Stimulated activated CD4-positive, alpha-beta T cell treated with anti-CD3 and anti-CD28 coated beads, Interleukin-2, amount 100 ng/mL, for 24 hours (primary cell): ENCODE data around the gene CA4.
"Not testable (repeated sequence)": the region's sequence is repeated elsewhere in the genome, so short reads cannot be mapped to it uniquely, and the experiment has no call there.

Experiments
- DNase-seq, 2 donors: peaks; one replicate each; pipeline ENCODE4 v3.0.0-alpha.2; 2020

The CA4 gene

DNA sequence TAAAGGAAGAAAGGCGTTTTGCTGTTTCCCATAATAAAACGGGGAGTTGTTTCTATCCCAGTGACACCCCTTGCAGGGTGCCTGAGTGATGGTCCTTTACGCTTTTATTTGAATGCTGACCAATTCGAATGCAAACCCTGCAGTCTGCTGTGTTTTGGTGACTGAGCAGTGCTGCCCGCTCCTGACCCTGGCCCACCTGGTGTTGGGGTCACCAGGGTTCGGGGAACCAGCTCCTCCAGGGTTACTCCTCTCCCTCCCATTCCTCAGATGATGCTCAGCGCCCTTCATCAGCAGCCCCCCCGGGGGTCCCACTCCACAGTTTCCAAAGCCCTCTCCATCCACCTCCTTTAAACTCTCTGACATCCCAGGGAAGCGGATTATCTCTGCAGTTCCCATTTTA is 6.0 kb downstream of the CA4 start:
- no peak for DNase-seq

DNA sequence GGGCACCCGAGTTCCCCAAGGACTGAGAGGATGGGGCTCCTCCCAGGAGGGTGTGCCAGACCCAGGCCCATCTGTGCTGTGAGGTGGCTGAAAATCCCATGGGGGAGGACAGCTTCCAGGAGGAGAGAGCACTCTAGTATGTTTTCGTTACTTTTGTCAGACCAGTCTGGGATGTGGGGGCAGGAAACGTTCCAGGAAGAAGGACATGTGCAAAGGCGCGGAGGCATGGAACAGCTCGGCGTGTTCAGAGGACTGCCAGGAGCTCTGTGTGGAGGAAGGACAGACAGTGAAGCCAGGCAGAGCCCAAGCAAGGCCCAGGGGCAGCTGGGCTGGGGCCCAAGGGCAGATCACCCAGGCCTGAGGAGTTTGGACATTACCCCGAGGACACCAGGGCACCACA is 7.0 kb downstream of the CA4 start:
- DNase-seq: no peak

DNA sequence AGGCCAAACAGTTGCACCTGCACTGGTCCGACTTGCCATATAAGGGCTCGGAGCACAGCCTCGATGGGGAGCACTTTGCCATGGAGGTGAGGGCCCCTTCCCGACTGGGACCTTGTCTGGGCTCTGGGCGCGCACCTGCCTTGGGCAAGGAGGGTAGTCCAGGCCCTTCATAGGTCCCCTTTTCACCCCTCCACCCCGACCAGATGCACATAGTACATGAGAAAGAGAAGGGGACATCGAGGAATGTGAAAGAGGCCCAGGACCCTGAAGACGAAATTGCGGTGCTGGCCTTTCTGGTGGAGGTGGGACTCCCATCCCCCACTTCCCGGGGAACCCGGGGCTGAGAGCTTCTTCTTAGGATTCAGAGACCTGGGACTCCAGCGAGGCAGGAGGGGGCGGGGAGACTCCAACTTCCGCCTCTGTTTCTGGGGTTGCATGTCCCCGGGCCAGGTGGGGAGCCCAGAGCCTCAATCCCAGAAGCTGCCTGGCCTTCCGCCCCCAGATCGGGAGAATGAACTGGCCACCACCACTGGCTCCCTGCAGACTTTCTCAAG is 7.8 kb downstream of the CA4 start:
- DNase-seq: no peak

DNA sequence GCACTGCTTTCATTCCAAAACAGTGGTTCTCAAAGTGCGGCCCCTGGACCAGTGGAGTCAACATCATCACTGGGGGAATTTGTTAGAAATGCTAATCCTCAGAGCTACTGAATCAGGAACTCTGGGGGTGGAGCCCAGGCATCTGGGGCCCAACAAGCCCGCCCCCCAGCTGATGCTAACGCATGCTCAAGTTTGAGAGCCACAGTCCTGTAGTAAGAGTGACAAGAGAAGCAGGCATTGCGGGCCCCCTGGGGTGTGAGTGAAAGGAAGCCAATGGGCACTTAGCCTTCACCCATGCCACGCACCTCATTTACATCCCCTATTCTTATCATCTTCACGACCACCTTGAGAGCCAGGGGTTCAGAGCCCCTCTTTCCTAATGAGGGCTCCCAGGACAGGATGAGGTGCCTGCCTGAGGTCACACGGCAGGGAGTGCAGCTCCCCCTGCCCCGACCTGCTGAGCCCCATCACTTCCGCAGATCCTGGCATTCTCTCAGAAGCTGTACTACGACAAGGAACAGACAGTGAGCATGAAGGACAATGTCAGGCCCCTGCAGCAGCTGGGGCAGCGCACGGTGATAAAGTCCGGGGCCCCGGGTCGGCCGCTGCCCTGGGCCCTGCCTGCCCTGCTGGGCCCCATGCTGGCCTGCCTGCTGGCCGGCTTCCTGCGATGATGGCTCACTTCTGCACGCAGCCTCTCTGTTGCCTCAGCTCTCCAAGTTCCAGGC is 9.1 kb downstream of the CA4 start:
- DNase-seq: no peak

DNA sequence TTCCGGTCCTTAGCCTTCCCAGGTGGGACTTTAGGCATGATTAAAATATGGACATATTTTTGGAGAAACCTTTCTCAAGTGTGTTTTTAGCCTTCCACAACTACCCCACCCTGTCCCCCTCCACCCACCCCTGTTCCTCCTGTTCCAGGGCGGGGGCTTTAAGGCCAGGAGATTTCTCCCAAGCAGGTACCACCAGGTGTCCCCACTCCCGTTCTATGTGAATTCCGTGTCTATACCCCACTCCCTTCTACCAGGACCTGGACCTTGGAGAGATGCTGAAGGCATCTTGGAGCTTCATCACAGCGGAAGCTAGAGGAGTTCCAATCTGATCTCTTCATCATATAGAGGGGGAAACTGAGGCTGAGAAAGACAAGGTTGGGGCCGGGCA is 9.7 kb downstream of the CA4 start:
- no peak for DNase-seq

DNA sequence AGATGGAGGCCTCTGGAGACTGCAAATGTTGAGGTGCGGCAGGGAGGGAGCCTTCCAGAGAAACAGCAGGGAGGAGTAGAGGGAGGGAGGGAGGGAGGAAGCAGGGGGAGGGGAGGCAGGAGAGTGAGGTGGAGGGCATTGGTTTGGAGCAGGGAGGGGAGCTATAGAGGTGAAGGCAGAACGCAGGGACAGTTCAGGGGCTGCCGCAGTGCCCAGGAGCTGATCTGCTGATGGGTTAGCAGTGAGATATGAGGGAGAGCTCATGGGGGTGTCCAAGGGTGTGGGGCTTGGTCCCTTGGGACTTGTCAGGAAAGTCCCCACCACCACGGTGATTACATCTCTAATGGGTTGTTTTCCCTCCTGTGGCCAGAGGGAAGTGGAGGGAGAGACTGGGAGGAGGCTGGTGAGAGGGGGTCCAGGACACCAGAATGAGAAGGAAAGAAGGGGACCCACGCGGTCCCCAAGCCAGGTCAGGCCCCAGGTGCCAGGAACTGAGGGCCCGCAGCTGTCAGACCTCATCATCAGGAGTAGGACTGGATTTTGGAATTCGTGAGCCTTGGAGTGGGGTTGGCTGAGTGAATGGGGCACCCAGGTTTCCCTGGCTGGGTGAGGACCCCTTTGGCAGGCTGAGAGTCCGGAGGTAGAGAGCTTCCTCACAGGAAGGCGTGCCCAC is 11.2 kb downstream of the CA4 start:
- no peak for DNase-seq

DNA sequence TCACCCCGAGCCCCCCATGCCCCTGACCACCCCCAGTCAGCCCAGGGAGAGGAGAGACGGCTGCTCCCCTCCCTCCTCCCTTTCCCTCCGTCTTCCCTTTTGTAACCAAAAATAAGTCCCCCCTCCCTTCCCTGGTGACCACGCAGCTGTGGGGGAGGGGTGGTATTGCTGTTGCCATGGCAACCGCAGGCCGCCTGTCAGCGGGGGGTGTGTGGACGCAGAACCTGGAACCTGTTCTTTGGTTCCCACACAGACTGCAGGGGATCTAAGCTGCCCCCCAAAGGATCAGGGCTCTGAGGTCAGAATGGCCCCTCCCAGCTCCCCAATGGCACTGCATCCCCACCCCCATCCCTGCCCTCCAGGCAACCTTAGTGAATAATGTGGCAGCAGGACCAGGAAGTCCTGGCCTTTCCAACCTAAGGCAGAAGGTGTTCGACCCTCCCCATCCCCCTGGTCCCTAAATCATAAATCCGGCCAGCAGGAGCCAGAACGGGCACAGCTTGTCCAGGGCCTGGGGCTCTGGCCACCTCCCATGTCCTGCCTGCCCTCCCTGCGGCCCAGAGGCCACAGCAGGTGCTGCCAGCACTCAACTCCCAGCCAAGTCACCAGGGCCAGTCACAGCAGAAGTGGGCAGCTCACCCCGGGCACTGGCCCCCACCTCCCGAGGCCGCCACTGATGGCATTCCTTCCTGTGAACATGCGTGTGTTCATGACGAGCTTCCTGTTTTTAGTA is 12.0 kb downstream of the CA4 start:
- no peak for DNase-seq

DNA sequence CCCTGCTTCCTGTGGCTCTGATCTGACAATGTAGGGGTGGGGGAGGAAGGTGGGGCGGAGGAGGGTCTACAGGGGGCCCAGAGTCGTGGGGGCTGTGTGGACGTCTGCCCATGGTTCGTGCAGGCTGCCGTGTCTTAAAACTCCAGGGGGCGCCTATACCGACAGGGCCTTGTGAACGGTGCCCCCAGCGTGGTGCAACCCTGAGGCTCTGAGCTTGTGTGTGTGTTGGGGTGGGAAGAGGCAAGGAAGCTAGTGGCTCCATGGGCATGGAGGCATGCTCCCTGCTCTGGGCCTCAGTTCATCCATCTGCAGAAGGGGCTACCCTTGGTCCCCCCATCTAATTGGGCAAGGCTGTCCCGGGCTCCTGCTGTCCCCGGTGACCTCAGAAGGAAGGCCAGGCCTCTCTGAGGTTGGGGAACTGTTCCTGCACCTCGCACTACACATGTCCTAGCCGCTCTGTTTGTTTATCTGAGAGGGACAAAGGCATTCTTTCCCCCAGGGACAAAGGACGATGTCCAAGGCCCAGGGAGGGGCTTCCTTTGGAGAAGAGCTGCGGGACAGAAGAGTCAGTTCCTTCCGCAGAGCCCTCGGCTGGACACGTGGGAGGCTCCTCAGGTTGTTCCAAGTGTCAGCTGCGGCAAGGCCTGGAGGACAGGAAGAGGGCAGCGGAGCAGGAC is 13.5 kb downstream of the CA4 start:
- no peak for DNase-seq

DNA sequence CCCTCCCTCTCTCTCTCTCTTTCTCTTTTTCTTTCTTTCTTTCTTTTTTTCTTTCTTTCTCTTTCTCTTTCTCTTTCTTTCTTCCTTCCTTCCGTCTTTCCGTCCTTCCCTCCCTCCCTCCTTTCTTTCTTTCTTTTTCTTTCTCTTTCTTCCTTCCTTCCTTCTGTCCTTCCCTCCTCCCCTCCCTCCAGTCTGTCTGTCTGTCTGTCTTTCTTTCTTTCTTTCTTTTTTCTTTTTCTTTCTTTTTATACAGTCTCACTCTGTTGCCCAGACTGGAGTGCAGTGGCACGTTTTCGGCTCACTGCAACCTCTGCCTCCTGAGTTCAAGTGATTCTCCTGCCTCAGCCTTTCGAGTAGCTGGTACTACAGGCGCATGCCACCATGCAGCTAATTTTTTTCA is 14.4 kb downstream of the CA4 start:
- DNase-seq: no peak

DNA sequence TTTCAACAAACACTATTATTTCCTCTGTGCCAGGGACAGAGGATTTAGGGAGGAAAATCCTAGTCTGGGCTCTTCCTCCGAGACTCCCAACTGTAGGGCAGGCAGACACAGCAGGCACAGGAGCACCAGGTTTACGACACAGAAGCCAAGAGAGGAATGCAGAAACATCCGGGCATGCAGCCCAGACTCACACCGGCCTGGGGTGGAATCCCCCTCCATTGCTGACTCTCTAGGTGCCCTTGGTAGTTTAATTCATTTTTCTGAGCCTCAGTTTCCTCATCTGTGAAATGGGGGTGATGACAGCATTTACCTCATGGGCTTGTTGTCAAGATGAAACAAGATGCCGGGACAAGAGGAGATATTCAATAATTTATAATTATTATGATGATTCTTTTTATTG is 14.9 kb downstream of the CA4 start:
- DNase-seq: no peak

DNA sequence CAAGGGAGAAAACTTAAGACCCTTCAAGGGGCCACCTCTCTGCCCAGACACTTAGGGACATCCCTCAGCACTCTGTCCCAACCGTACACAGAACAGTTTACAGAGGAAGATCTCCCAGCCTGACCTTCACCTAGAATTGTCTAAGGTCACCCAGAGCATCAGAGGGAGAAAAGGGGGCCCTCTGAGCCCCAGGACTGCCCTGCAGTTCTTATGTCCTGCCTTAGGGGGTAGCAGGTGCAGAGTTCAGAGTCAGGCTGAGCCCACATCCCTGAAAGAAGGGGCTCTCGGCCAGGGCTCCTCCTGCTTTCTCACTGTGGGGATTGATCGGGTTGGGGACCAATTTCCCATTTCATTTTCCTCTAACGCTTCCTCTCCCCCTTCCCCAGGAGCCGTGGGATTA is 15.4 kb downstream of the CA4 start:
- DNase-seq: no peak

DNA sequence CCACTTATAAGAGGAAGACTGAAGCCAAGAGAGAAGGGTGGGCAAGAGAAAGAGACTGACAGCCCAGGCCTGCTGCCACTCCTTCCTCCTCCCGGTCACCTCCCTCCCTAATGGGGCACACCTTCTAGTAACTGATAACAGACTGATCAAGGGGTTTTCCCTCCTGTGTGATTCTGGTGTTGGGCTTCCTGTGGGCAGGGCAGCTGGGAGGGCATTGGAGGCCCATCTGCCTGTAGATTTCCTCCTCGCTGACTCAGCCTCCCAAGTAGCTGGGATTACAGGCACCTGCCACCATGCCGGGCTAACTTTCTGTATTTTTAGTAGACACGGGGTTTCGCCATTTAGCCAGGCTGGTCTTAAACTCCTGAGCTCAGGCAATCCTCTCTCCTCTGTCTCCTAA is 16.2 kb downstream of the CA4 start:
- peak in 1 of 2 donors; percentile 39 for DNase-seq

DNA sequence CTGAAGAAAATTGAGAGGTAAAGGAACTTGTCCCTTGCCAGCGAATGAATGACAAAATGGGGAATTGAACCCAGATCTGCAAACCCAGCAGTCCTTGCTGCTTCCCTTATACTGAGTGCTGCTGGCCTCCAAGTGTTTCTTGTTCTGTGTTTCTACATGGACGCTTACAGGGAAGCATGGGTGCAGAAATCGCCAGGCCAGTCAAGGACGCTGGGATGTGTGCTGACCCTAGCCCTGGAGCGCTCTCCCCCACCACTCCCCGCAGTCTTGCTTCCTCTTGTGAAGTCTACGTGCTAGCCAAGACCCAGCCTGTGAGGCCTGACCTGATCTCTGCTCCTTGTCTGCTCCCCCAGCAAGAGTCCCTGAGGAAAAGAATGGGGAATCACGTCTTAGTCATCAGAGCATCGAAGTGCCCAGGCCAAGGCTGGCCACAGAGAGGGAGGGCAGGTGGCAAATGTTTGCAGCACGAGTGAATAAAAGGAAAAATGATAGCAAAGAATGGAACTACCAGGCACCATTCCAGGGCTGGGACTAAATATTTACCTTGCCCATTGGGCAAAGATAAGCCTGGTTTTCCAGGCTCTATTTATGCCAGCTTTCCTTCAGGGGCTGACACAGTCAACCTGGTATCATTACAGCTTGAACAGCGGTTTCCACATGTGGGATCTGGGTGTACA is 17.4 kb downstream of the CA4 start:
- no peak for DNase-seq

DNA sequence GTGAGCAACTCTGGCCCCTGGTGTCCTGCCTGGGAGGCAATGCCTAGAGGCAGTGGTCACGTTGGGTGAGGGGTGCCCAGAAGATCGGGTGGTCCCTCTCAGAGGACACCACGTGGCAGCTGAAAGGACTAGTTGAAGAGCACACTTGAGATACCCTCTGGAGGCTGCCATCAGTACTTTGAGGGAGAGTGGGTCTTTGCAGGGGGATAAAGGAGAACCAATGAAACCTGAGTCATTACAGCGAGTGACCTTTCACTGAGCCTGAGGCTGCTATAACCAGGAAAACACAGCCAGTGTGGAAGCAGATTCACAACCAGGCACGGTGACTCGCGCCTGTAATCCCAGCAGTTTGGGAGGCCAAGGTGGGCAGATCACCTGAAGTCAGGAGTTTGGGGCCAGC is 18.9 kb downstream of the CA4 start:
- no peak for DNase-seq

DNA sequence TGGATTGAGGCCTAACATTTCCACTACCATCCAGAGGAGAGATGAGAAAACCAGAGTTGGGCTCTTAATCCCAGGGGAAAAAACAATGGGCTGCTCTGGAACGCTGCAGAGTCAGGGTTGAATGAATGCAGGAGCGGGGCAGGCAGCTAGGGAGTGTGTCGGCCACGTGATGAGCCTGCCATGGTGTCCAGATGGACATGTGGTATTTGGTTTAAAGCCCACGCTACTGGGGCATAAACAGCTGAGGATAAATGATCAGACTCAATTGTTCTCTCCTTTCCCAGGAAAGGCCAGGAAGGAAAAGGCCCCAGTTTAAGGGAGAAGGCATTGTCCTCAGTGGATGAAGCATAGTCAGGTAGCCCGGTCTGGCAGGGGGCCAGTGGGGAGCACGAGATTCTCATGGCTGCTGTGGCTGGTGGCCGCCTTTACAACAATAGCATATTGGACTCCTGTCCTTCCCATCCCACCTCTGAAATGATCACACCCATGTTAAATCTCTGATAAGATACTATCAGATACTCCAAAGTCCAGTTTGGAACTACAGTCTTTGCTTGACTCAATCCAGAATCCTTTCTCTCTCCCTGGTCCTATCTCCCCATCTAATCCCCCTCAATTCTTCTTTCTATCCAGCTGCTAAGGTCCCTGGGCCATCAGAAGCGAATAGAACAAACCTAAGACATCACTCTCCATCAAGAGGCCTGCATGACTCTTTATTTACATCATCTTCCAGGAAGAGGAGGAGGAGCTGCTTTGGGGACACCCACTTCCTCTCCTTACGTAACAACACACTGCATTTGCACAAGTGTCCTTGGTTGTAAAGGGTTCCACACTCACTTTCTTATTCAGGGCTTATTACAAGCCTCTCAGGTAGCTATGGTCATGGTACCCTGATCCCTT is 20.4 kb downstream of the CA4 start:
- DNase-seq: no peak

DNA sequence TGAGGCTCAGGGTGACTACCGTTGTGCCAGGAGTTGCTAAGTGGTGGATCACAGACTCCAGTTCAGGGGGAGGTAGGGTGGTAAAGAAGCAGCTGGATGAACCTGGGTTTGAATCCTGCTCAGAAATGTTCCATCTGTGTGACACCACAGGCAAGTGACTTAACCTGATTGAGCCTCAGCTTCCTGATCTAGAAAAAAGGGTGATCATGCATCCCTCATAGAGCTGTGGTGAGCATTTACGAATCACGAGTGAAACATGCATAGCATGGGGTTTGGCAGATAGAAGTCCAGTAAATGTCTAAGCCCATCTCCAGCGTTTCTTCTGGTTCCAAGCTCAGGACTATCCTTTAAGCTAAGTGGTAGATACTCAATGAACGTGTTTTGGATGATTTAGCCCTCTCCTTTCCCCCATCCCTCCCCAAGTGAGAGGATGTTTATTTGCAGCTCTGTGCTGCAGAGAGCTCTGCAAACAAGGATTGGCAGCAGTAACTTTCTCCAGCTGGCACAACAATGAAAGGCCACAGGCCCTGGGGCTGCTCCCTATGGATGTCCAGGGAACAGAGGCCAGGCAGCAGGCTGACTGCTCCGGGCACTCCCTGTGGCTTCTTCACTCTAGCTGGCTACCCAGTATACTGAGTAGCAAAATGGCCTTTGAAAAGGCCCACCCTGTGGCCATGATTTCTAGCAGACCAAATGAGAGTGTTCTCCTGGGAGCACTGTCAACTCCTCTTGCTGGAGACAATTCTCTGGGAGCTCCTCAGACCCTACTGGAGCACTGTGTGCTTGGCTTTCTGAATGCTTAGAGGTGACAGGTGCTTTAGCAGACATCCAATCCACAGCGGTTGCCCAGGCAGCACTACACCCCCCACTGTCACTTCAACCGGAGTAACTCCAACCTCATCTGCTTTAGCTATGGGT is 21.3 kb downstream of the CA4 start:
- no peak for DNase-seq

DNA sequence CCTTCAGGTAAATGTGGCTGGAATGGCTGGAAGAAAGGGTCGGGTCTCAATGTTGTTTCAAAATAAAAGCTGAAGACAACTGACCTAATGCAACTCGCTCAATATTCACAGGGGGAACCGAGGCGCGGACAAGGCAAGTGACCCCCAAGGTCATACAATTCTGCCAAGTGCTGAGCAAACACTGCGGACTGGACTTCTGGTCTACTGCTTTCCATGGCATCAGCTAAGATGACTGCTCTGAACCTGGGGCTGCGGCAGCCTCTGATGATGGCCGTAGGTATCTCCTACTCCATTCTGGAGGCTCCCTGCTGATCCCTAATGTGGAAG is 21.9 kb downstream of the CA4 start:
- DNase-seq: no peak

DNA sequence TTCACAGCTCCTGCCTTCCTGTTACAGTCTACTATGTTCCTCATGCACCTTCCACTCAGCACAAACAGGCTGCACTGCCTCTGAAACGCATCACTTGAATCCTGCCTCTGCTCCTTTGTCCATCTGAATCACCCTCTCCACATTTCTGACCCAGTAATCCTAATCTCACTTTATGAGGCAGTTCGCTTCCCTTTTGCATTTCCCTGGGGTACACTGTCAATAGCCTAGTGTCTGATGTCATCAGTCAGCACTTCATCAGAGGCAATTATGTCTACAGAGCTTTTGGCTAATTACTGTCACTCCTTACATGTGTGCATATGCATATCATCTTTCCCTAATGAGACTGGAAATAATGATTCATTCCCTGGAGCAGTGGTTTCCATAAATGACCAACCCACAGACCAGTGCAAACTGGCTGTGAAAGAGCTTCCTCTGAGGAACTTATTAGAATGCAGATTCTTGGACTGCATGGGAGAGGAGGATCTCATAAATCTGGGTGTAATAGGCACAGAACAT is 23.6 kb downstream of the CA4 start:
- no peak for DNase-seq

DNA sequence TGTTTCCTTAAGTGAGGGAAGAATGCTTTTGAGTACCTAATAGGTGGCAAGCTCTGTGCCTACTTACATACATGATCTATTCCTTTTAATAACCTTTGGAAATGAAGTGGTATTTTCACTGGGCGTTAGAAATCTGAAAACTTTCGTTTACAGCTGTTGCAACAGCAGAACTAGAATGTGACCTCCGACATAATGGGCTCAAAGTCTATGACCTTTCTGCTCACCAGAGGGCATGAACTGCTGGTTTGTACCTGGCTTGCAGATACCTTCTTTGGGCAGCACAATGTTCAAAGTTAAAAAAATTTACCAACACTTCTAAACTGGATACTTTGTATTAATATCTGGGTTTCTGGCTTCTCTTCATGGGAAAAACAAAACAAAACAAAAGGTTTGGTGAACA is 24.3 kb downstream of the CA4 start:
- no peak for DNase-seq

DNA sequence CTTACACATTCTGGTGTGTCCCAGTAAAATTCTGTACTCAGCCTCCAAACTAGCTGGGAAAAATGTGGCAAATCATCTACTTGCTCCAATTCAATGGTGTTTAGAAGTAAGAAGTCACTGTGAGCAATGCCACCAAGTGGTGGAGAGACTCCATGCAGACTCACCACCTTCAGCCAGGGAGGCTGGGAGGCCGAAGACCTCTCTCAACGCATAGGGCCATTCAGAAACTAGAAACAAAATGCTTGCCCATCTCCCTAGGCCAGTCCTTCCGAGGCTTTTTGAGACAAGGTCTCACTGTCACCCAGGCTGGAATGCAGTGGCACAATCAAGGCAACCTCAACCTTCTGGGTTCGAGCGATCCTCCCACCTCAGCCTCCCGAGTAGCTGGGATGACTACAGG is 25.0 kb downstream of the CA4 start:
- DNase-seq: not testable (repeated sequence)
